ENCODE measurements around the gene SGSH. TPM values are rescaled to one million over a fixed set of nuclear protein-coding genes. Genes with fewer than 3 reads are reported as not detected.
"Not testable (repeated sequence)": the region's sequence is repeated elsewhere in the genome, so short reads cannot be mapped to it uniquely, and the experiment has no call there.

Gene SGSH
- total RNA-seq, 1 donor from 2014 or later = 43.9 TPM

DNA sequence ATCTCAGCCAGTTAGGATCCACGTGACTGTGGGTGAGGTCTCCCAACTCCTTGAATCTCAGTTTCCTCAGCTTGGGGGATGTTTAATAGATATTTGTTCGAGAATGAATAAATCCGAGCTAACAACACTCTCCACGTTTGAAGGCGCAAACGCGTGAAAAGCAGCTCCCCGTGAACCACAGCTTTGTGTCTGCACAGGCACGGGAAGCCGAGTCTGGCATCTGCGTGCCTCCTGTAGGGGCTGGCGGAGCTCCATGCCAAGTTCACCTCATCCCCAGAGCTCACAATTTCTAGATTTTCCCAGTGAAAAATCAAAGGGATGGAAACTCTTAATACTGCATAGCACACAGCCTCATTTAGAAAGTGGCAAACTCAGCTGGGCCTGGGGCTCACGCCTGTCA is 14.3 kb downstream of the SGSH start:
- TF ChIP-seq, protein P1, sequence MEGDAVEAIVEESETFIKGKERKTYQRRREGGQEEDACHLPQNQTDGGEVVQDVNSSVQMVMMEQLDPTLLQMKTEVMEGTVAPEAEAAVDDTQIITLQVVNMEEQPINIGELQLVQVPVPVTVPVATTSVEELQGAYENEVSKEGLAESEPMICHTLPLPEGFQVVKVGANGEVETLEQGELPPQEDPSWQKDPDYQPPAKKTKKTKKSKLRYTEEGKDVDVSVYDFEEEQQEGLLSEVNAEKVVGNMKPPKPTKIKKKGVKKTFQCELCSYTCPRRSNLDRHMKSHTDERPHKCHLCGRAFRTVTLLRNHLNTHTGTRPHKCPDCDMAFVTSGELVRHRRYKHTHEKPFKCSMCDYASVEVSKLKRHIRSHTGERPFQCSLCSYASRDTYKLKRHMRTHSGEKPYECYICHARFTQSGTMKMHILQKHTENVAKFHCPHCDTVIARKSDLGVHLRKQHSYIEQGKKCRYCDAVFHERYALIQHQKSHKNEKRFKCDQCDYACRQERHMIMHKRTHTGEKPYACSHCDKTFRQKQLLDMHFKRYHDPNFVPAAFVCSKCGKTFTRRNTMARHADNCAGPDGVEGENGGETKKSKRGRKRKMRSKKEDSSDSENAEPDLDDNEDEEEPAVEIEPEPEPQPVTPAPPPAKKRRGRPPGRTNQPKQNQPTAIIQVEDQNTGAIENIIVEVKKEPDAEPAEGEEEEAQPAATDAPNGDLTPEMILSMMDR (IDR thresholded peaks at IDR 0.05; ENCODE audit: unreplicated experiment) = no peak
- Mint-ChIP-seq H3K9me3 (ENCODE audit: low read depth) (no peaks in the 10 kb centered on the region), H3K27ac (no peak overlapping the region), H3K36me3 (ENCODE audit: insufficient read depth) (peaks cover 2% of the 10 kb centered on the region), H3K4me3 (ENCODE audit: low read depth) (no peak overlapping the region), H3K27me3 (no peaks in the 10 kb centered on the region), H3K4me1 (ENCODE audit: low read depth) (no peaks in the 10 kb centered on the region)
- no peak for DNase-seq (ENCODE audit: low spot score, unreplicated experiment)

DNA sequence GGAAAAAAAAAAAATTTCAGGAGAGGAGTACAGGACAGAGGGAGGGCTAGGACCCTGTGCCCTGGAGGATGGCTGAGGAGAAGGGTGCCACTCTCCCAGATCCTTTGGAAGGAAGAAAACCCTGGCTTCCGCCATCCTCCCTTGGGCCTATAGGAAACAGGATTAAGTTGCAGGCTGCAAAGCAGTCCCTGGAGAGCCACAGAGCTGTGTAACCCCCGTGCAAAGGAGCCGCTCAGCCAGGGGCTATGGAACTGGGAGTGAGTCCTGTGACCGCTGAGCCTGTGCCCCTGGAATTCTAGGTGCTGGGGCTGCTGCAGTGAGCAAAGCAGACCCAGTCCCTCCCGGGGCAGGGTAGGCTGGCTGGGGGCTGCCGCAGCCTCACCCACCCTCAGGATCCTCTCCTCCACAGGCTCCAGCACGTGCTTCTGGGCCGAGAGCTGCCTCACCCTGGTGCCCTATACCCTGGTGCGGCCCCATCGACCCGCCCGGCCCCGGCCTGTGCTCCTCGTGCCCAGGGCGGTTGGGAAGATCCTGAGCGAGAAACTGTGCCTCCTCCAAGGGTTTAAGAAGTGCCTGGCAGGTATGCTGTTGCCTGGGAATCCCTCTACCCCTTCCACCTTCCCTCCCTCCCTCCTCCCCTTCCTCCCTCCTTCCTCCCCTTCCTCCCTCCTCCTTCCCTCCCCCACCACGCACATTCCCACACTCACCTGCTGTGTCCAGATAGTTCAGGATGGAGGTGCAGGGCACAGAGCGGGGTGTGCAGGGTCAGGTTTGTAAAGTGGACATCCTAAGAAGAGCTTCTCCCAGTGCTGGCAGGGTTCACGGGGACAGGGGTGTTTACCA is 15.3 kb downstream of the SGSH start:
- no peaks in the 10 kb centered on the region for H3K9me3 Mint-ChIP-seq (ENCODE audit: low read depth)
- no peaks in the 10 kb centered on the region for H3K27me3 Mint-ChIP-seq
- no peaks in the 10 kb centered on the region for H3K36me3 Mint-ChIP-seq (ENCODE audit: insufficient read depth)
- TF ChIP-seq, protein P1 (IDR thresholded peaks at IDR 0.05; ENCODE audit: unreplicated experiment) = no peak
- H3K27ac Mint-ChIP-seq = no peak overlapping the region
- H3K4me1 Mint-ChIP-seq (ENCODE audit: low read depth) = no peaks in the 10 kb centered on the region
- DNase-seq (ENCODE audit: low spot score, unreplicated experiment) = no peak
- no peak overlapping the region for H3K4me3 Mint-ChIP-seq (ENCODE audit: low read depth)

DNA sequence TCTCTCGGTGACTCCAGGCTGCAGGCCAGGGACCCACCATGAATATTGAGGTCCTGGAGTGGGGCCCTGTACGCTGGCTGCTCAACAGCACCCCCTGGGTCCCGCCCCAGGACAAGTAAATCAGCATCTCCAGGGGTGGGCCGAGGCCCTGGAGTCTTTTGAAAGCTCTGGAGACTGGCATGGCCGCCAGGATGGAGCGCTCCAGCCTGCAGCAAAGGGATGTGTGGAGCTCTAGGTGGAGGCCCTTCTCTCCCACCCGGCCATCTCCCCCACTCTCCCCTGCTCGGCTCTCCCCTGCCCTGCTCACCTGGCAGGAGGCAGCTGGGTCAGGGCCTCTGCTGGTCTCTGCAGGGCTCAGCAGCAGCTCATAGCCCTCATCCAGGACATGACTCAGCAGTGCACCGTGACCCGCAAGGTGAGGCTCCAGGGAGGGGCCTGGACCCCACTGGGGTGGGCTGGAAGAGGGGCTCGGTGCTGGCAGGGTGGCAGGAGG is 16.6 kb downstream of the SGSH start:
- TF ChIP-seq, protein P1 (IDR thresholded peaks at IDR 0.05; ENCODE audit: unreplicated experiment) = no peak
- Mint-ChIP-seq H3K36me3 (ENCODE audit: insufficient read depth) (no peaks in the 10 kb centered on the region), H3K4me1 (ENCODE audit: low read depth) (no peaks in the 10 kb centered on the region), H3K27ac (no peak overlapping the region), H3K9me3 (ENCODE audit: low read depth) (no peaks in the 10 kb centered on the region), H3K27me3 (no peaks in the 10 kb centered on the region), H3K4me3 (ENCODE audit: low read depth) (no peak overlapping the region)
- DNase-seq (ENCODE audit: low spot score, unreplicated experiment) = no peak

DNA sequence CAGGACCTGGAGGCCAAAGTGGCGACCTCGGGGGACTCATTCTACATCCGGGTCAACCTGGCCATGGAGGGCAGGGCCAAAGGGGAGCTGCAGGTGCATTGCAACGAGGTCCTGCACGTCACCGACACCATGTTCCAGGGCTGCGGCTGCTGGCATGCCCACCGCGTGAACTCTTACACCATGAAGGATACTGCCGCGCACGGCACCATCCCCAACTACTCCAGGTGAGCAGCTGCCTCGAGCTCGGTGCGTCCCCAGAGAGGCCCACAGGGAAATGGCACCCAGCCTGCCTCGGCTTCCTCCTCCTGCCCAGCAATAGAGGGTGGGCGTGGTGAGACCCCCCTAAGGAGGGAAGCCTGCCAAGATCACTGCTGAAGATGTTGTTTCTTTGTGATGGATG is 17.9 kb downstream of the SGSH start:
- no peaks in the 10 kb centered on the region for H3K36me3 Mint-ChIP-seq (ENCODE audit: insufficient read depth)
- no peak overlapping the region for H3K4me3 Mint-ChIP-seq (ENCODE audit: low read depth)
- no peaks in the 10 kb centered on the region for H3K27me3 Mint-ChIP-seq
- no peak for DNase-seq (ENCODE audit: low spot score, unreplicated experiment)
- H3K27ac Mint-ChIP-seq = no peak overlapping the region
- no peaks in the 10 kb centered on the region for H3K4me1 Mint-ChIP-seq (ENCODE audit: low read depth)
- TF ChIP-seq, protein P1 (IDR thresholded peaks at IDR 0.05; ENCODE audit: unreplicated experiment) = no peak
- no peaks in the 10 kb centered on the region for H3K9me3 Mint-ChIP-seq (ENCODE audit: low read depth)

DNA sequence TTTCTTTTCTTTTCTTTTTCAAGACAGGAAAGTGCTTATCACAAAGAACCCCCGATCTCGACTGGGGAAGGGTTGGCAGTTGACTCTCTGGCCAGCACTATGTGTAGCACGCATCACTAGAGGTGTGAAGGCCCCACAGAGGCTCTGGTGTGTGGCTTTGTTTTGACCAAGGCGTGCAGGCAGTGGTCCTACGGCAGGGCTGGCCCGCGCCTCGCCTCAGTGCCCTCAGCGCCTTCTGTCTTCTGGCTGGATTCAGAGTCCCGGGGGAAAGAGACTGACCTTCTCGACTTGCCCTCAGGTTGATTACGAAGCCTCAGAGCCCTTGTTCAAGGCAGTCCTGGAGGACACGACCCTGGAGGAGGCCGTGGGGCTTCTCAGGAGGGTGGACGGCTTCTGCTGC is 18.7 kb downstream of the SGSH start:
- Mint-ChIP-seq H3K27ac (no peak overlapping the region), H3K9me3 (ENCODE audit: low read depth) (no peaks in the 10 kb centered on the region), H3K36me3 (ENCODE audit: insufficient read depth) (no peaks in the 10 kb centered on the region), H3K4me1 (ENCODE audit: low read depth) (no peaks in the 10 kb centered on the region), H3K4me3 (ENCODE audit: low read depth) (no peak overlapping the region), H3K27me3 (no peaks in the 10 kb centered on the region)
- TF ChIP-seq, protein P1 (IDR thresholded peaks at IDR 0.05; ENCODE audit: unreplicated experiment) = no peak
- DNase-seq (ENCODE audit: low spot score, unreplicated experiment) = no peak

DNA sequence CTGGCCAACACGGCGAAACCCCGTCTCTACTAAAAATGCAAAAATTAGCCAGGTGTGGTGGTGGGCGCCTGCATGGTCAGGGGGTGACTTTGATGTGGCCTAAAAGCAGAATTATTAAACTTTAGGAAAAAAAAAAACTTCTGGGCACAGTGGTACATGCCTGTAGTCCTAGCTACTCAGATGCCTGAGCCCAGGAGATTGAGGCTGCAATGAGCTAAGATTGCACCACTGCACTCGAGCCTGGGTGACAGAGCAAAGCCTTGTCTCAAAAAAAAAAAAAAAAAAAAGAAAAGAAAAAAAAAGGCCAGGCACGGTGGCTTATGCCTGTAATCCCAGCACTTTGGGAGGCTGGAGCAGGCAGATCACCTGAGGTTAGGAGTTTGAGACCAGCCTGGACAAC is 20.8 kb downstream of the SGSH start:
- not testable (repeated sequence) for H3K27ac Mint-ChIP-seq; H3K4me3 Mint-ChIP-seq (ENCODE audit: low read depth); DNase-seq (ENCODE audit: low spot score, unreplicated experiment); H3K4me1 Mint-ChIP-seq (ENCODE audit: low read depth); H3K36me3 Mint-ChIP-seq (ENCODE audit: insufficient read depth); H3K27me3 Mint-ChIP-seq; H3K9me3 Mint-ChIP-seq (ENCODE audit: low read depth)

Measured in progenitor cell of endocrine pancreas (in vitro differentiated cells).